Endothelial cell of umbilical vein (primary cell): ENCODE results near the gene TRIM17. TPM values are rescaled to one million over a fixed set of nuclear protein-coding genes. Genes with fewer than 3 reads are reported as not detected.

Experiments used
- BruUV-seq: library from RNA; stranded (reverse); fragments of 400-500 nt; replicated peaks from 2 replicates; lab custom pipeline; 2021; lab: Mats Ljungman, UMichigan
- CTCF ChIA-PET: fragments of 300-600, 350-600 bp; sonication (Branson Sonifier 250); formaldehyde crosslinking; loops from one replicate; lab custom pipeline; 2021; ENCODE audit warnings: antibody characterized with exemption, inconsistent platforms; lab: Charles Lee
- POLR2A ChIA-PET: fragments of 300-600, 350-600 bp; sonication (Branson Sonifier 250); formaldehyde crosslinking; loops from one replicate; lab custom pipeline; 2021; ENCODE audit warnings: antibody characterized with exemption, inconsistent platforms; lab: Charles Lee
- DNase-seq: peaks from one replicate; pipeline ENCODE4 v3.0.0-alpha.2; 2011; ENCODE audit warnings: low read depth, low spot score
- FAIRE-seq: peaks from 2 replicates; lab custom pipeline; 2011; peaks lifted over from hg19 to GRCh38; lab: Jason Lieb, UNC
- H2AFZ ChIP-seq: 2 replicates; pipeline ENCODE4 v1.6.0; 2012; ENCODE audit warnings: low read depth, low read length, control low read depth, inconsistent platforms
- H3K27ac ChIP-seq: 2 replicates; pipeline ENCODE4 v1.5.1; 2011; ENCODE audit warnings: low read depth, mild to moderate bottlenecking, control low read depth, low read length, moderate library complexity; ENCODE audit not compliant: insufficient read depth
- H3K27me3 ChIP-seq, 2 experiments: 2 replicates each; pipeline versions ENCODE4 v1.6.0 to v1.6.1; 2011; ENCODE audit warnings: low read length in 2 of 2, mixed read lengths in 1 of 2; ENCODE audit not compliant: control insufficient read depth in 2 of 2, insufficient read depth in 2 of 2
- H3K36me3 ChIP-seq, 2 experiments: 2 replicates in 1 of 2; 3 replicates in 1 of 2; pipeline ENCODE4 v1.5.1; 2011; ENCODE audit warnings: low read length in 2 of 2, mild to moderate bottlenecking in 1 of 2, moderate library complexity in 1 of 2; ENCODE audit not compliant: control insufficient read depth in 2 of 2, insufficient read depth in 2 of 2; ENCODE audit errors: extremely low read depth in 1 of 2
- H3K4me1 ChIP-seq: 3 replicates; pipeline ENCODE4 v1.5.1; 2011; ENCODE audit warnings: mild to moderate bottlenecking, low read length; ENCODE audit not compliant: control insufficient read depth, insufficient read depth; ENCODE audit errors: extremely low read depth
- H3K4me2 ChIP-seq: 2 replicates; pipeline ENCODE4 v1.6.1; 2011; ENCODE audit warnings: low read length, control low read depth, mixed read lengths; ENCODE audit not compliant: insufficient read depth
- H3K4me3 ChIP-seq, 3 experiments: fragments of 200-600 bp in 1 of 3; sonication (generic), shearing (Covaris generic) in 1 of 3; replicated peaks in 1 of 3; 2 replicates each; pipeline ENCODE4 v1.5.1; 2011 to 2016; ENCODE audit warnings: control low read depth in 3 of 3, low read length in 3 of 3, mild to moderate bottlenecking in 2 of 3, inconsistent platforms in 1 of 3, low read depth in 1 of 3, moderate library complexity in 1 of 3; ENCODE audit not compliant: insufficient read depth in 1 of 3
- H3K79me2 ChIP-seq: 2 replicates; pipeline ENCODE4 v1.6.0; 2012; ENCODE audit warnings: low read length, inconsistent platforms; ENCODE audit not compliant: control insufficient read depth, insufficient read depth
- H3K9ac ChIP-seq: replicated peaks from 2 replicates; pipeline ENCODE3; 2011; ENCODE audit warnings: low read length, control low read depth; ENCODE audit not compliant: insufficient read depth; ENCODE audit errors: extremely low read depth
- H3K9me1 ChIP-seq: replicated peaks from 3 replicates; pipeline ENCODE4 v1.6.0; 2011; ENCODE audit warnings: mild to moderate bottlenecking, low read length; ENCODE audit not compliant: control insufficient read depth, insufficient read depth; ENCODE audit errors: extremely low read depth
- H3K9me3 ChIP-seq: replicated peaks from 2 replicates; pipeline ENCODE4 v1.5.1; 2012; ENCODE audit warnings: low read length, inconsistent platforms; ENCODE audit not compliant: control insufficient read depth, insufficient read depth
- H4K20me1 ChIP-seq: replicated peaks from 2 replicates; pipeline ENCODE3; 2011; ENCODE audit warnings: mild to moderate bottlenecking, low read length; ENCODE audit not compliant: control insufficient read depth, insufficient read depth; ENCODE audit errors: extremely low read depth
- CTCF ChIP-seq, 2 donors: IDR thresholded peaks; 1 replicate in 1 of 2; 2 replicates in 1 of 2; pipeline ENCODE4 v1.5.1; 2011; ENCODE audit warnings: low read length in 2 of 2, mild to moderate bottlenecking in 2 of 2, moderate library complexity in 2 of 2, control low read depth in 1 of 2, inconsistent platforms in 1 of 2, low read depth in 1 of 2; ENCODE audit not compliant: insufficient read depth in 1 of 2; ENCODE audit errors: extremely low read depth in 1 of 2
- EZH2 ChIP-seq: IDR thresholded peaks from 2 replicates; pipeline ENCODE4 v1.6.1; 2012; ENCODE audit warnings: borderline replicate concordance, low read depth, mild to moderate bottlenecking, moderate library complexity, low read length, inconsistent platforms; ENCODE audit not compliant: severe bottlenecking
- FOS ChIP-seq: IDR thresholded peaks from 2 replicates; pipeline ENCODE4 v1.6.1; 2011; ENCODE audit warnings: mild to moderate bottlenecking, low read length, moderate library complexity, borderline replicate concordance; ENCODE audit not compliant: insufficient read depth
- GATA2 ChIP-seq: IDR thresholded peaks from 2 replicates; pipeline ENCODE4 v1.7.0; 2011; ENCODE audit warnings: low read depth, mild to moderate bottlenecking, moderate library complexity, mixed read lengths, low read length; ENCODE audit not compliant: insufficient read length, insufficient read depth
- JUN ChIP-seq: IDR thresholded peaks from 2 replicates; pipeline ENCODE4 v1.6.1; 2011; ENCODE audit warnings: borderline replicate concordance, low read depth; ENCODE audit not compliant: insufficient read length, insufficient read depth
- MAX ChIP-seq: IDR thresholded peaks from 2 replicates; pipeline ENCODE4 v1.6.1; 2011; ENCODE audit not compliant: insufficient read depth, insufficient read length
- MYC ChIP-seq: IDR thresholded peaks from one replicate; pipeline ENCODE4 v1.6.1; 2011; ENCODE audit warnings: mild to moderate bottlenecking, low read depth, low read length
- POLR2A ChIP-seq: IDR thresholded peaks from 2 replicates; pipeline ENCODE4 v1.6.1; 2012; ENCODE audit warnings: low read depth, mild to moderate bottlenecking, control low read depth, low read length
- POLR2AphosphoS5 ChIP-seq: IDR thresholded peaks from 2 replicates; pipeline ENCODE4 v1.6.1; 2012; ENCODE audit warnings: low read depth, mild to moderate bottlenecking, control low read depth, low read length, moderate library complexity; ENCODE audit not compliant: insufficient read depth
- dilution Hi-C: fragments of 300-500 bp; cut with MboI; formaldehyde crosslinking; loops from one replicate; pipeline ENCODE4 v1.15.0; 2019; ENCODE audit warnings: low sequenced_read_pairs; ENCODE audit not compliant: extremely low pct_ligation_motif_present
- intact Hi-C: fragments of 100-400 bp; cut with micrococcal nuclease; formaldehyde crosslinking; loops from one replicate; pipeline ENCODE4 v1.10.0; 2022
- polyA plus RNA-seq, 4 experiments: library from polyadenylated mRNA; depleted of rRNA in 3 of 4; stranded (reverse) in 3 of 4; unstranded in 1 of 4; fragments of >200 nt; gene quantifications; 2 replicates each; pipeline versions ENCODE4 v1.2.1 to v1.2.3, GENCODE V29; 2011 to 2012; ENCODE audit warnings: missing spikeins in 1 of 4
- total RNA-seq: library from RNA; stranded (reverse); gene quantifications from 2 replicates; pipeline ENCODE4 v1.2.3, GENCODE V29; 2021

Gene TRIM17
- total and polyA plus RNA-seq, 2 donors (not counting 3 experiments of a cell fraction or from before 2014, with no cell fraction given) = not detected

GRCh38 chr1:228366062-228366865, 50.4 kb downstream of the TRIM17 start:
- POLR2A ChIA-PET = no interaction called here
- no peaks in the 10 kb centered on the region for H4K20me1 ChIP-seq
- no peak for DNase-seq
- no peaks in the 10 kb centered on the region for H3K9me3 ChIP-seq
- no peaks in the 10 kb centered on the region for H3K9me1 ChIP-seq
- H2AFZ ChIP-seq = no peak overlapping the region
- FAIRE-seq = no peak
- TF ChIP-seq FOS (no peak), CTCF (IDR thresholded peaks at IDR 0.05; ENCODE audit: extremely low read depth in 1 of 2, insufficient read depth in 1 of 2, low read depth in 1 of 2, low read length in 2 of 2) (no peak), EZH2 (no peak), POLR2A (no peak), JUN (no peak), MYC (no peak), GATA2 (no peak), MAX (no peak), POLR2AphosphoS5 (no peak)
- H3K4me3 ChIP-seq = no peak overlapping the region
- H3K27ac ChIP-seq = no peak overlapping the region
- no TSS peak for BruUV-seq
- H3K4me2 ChIP-seq = no peak overlapping the region
- dilution Hi-C loops (no loop called here), intact Hi-C loops (no loop called here)
- H3K27me3 ChIP-seq = no peaks in the 10 kb centered on the region
- no peaks in the 10 kb centered on the region for H3K36me3 ChIP-seq
- H3K4me1 ChIP-seq = no peaks in the 10 kb centered on the region
- H3K9ac ChIP-seq = no peak overlapping the region
- no peaks in the 10 kb centered on the region for H3K79me2 ChIP-seq
- CTCF ChIA-PET = interaction anchor here (0.6 kb wide), 1 partner anchor 132 kb away, joined by 3 read pairs; no protein-coding TSS in a partner anchor
